Thyroid gland (tissue), 4 donors: ENCODE results near the gene CYP27B1.

ENCODE experiments used
- POLR2A ChIP-seq, 2 donors: fragments of 450-650 bp; IDR thresholded peaks; one replicate each; pipeline ENCODE4 v1.6.1; 2017; ENCODE audit warnings: antibody characterized with exemption in 2 of 2, mild to moderate bottlenecking in 2 of 2, moderate library complexity in 1 of 2
- TF ChIP-seq, protein P1 (sequence below), 6 experiments: fragments of 200-600 bp in 3 of 6; fragments of 450-650 bp in 3 of 6; sonication (generic) in 3 of 6; IDR thresholded peaks; one replicate each; pipeline ENCODE4 v1.5.1; 2016 to 2019; ENCODE audit warnings: antibody characterized with exemption in 6 of 6, mild to moderate bottlenecking in 2 of 6, inconsistent platforms in 1 of 6, moderate library complexity in 1 of 6

DNA sequence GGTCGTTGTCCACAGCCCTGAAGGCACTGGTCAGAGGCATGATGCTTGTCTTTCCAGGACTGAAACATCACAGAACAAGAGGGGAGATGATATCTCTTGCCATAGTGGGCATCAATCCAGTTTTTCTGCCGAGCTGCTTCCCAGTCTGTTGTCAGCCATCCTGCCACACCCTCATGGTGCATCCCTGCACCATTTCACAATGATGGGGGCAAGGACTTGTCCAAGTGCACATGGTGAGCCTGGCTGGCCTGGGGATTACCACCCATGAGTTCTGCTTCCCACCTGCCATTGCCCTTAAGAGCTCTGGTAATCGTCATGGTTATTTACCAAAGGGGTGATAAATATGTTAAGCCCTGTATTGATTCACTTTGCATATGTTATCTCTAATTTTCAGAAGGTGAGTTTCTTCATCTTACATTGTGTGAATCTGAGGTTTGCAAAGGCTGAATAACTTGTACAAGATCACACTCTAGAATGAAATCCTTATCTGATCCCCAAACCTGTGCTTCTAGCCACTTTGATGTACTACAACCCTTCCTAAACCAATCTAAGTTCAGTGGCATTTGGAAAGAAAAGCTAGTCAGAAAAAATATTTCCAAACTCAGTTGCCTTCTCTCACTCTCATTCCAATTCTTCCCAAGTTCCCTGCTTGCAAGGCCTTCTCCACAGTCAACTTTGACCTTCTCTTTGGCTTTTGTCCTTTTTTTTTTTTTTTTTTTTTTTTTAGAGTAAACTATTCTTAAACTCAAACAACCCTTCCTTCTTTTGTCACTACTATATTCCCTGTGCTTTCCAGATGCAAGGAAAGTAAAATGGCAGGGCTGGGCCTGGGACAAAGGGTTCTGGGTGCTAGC is 49.4 kb upstream of the CYP27B1 start:
- TF ChIP-seq, protein P1, sequence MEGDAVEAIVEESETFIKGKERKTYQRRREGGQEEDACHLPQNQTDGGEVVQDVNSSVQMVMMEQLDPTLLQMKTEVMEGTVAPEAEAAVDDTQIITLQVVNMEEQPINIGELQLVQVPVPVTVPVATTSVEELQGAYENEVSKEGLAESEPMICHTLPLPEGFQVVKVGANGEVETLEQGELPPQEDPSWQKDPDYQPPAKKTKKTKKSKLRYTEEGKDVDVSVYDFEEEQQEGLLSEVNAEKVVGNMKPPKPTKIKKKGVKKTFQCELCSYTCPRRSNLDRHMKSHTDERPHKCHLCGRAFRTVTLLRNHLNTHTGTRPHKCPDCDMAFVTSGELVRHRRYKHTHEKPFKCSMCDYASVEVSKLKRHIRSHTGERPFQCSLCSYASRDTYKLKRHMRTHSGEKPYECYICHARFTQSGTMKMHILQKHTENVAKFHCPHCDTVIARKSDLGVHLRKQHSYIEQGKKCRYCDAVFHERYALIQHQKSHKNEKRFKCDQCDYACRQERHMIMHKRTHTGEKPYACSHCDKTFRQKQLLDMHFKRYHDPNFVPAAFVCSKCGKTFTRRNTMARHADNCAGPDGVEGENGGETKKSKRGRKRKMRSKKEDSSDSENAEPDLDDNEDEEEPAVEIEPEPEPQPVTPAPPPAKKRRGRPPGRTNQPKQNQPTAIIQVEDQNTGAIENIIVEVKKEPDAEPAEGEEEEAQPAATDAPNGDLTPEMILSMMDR (IDR thresholded peaks at IDR 0.05) = no peak
- TF ChIP-seq POLR2A (IDR thresholded peaks at IDR 0.05) = no peak
